Skin epidermis (tissue), 12 donors: ENCODE data around the gene ZNF79.

Experiments used
- H3K27ac ChIP-seq, 21 experiments: fragments of 200-600 bp; sonication (generic) in 11 of 21; one replicate each; pipeline ENCODE4 v1.5.0; 2020; ENCODE audit warnings: mild to moderate bottlenecking in 3 of 21, inconsistent platforms in 2 of 21, moderate library complexity in 2 of 21
- H3K4me3 ChIP-seq, 7 experiments: fragments of 200-600 bp; sonication (generic) in 2 of 7; one replicate each; pipeline ENCODE4 v1.5.0; 2020; ENCODE audit warnings: inconsistent platforms in 2 of 7, mild to moderate bottlenecking in 2 of 7, moderate library complexity in 1 of 7

ZNF79 gene

DNA sequence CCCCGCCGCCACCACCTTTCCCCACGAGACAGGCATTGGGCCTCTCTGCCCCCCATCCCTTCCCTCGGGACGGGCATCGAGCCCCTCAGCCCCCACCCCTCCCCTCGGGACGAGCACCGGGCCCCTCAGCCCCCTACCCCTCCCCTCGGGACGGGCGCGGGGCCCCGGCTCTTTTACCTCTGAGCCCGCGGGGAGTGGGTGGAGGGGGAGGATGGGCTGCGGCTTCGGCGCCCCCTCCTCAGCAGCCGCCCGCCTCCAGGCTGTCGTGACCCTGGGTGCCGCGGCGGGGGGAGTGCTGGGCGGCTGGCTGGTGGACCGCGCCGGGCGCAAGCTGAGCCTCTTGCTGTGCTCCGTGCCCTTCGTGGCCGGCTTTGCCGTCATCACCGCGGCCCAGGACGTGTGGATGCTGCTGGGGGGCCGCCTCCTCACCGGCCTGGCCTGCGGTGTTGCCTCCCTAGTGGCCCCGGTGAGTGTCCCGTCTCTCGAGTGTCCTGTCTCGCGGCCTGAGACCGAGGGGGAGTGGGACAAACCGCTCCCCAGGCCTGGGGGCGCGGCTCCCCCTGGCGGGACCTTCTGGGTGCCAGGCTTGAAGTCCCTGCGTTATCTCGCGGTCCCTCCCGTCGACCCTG lies 26.4 kb upstream of the ZNF79 start:
- Histone ChIP-seq H3K4me3 (peak overlapping the region; percentile 71 to 91 (median 86)), H3K27ac (peak overlapping the region; percentile 45 to 91 (median 77))

DNA sequence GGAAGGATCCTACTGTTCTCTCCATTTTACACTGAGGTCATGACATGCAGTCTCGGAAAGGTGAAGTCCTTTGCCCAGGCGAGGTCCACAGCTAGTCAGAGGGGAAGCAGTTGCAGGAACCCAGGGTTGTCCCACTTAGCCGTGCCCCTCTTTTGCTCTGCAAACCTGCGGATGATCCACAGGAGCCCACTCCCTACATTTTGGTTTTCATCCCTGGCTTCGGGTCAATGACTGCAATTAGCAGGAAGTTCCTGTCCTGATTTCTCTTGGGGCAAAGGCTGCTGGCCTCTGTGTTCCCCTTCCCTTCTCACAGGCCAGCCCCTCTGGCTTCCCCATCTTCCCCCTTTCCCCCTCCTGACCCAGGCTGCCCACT lies 25.9 kb upstream of the ZNF79 start:
- Histone ChIP-seq H3K4me3 (peak overlapping the region; percentile 71 to 91 (median 86)), H3K27ac (peak overlapping the region in 10 of 21 experiments; percentile 45 to 91 (median 81))

DNA sequence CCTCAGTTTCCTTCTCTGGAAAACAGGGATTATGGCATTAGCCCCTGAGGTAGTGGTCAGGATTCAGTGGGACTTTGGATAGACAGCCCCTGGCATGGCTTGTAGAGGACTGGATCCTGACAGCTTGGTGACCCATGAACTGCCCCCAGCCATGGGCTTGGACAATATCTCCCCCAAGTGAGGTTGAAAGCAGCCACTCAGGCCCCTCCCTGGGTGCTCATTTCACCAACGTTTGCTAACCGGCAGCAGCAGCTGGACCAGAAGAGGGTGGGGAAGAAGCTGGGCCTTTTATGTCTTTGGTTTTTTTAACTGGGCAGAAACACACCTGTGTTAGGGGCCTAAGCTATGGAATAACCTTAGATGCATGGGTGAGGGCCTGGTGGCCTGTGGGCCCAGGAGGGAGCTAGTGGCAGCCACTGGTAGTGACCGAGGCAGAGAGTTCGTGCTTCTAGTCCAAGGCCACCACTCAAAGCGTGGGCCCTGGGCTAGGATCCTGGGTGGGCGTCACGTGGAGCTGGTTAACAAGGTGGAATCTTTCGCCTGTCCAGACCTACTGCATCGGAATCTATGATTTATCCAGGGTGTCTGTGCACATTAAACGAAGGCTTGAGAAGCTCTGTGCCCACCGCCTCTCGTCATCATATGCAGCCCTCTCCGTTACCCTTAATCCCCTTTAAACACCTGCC lies 25.3 kb upstream of the ZNF79 start:
- Histone ChIP-seq H3K4me3 (peak overlapping the region in 2 of 7 experiments; percentile 83 to 91), H3K27ac (peak overlapping the region in 1 of 21 experiments; percentile 90)

DNA sequence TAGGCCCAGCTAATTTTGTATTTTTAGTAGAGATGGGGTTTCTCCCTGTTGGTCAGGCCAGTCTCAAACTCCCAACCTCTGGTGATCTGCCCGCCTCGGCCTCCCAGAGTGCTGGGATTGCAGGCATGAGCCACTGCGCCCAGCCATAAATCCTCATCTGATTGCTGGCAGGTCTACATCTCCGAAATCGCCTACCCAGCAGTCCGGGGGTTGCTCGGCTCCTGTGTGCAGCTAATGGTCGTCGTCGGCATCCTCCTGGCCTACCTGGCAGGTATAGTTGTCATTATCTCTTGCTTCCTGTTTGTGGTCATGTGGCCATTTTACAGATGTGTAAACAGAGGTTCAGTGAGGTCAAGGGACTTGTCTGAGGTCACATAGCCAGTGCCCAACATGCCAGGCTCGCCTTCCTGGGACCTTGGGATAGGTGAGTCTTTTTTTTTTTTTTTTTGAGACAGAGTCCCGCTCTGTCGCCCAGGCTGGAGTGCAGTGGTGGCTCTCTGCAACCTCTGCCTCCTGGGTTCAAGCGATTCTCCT lies 24.4 kb upstream of the ZNF79 start:
- H3K27ac ChIP-seq: no peak overlapping the region
- no peak overlapping the region for H3K4me3 ChIP-seq

DNA sequence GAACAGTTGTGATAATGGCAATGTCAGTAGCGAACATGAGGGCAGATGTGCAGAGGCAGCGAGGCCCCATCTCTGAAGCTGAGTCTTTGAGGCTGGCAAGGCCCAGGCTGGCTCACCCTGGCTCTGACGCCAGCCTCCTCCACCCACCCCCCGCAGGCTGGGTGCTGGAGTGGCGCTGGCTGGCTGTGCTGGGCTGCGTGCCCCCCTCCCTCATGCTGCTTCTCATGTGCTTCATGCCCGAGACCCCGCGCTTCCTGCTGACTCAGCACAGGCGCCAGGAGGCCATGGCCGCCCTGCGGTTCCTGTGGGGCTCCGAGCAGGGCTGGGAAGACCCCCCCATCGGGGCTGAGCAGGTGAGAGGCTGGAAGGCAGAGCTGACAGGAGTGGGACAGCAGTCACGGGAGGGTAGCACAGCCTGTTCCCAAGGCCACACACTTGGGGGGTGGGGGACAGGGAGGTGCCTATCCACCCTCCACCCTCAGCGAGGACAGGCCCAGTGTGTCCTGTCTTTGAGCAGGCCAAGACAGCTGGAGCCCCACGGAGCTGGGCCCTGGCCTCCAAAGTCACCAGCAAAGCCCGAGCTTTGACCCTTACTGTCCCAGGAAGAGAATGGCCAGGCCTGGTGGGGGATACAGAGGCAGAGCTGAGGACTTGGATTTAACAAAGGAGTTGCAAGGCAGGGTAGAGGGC lies 21.6 kb upstream of the ZNF79 start:
- Histone ChIP-seq H3K4me3 (no peak overlapping the region), H3K27ac (no peak overlapping the region)

DNA sequence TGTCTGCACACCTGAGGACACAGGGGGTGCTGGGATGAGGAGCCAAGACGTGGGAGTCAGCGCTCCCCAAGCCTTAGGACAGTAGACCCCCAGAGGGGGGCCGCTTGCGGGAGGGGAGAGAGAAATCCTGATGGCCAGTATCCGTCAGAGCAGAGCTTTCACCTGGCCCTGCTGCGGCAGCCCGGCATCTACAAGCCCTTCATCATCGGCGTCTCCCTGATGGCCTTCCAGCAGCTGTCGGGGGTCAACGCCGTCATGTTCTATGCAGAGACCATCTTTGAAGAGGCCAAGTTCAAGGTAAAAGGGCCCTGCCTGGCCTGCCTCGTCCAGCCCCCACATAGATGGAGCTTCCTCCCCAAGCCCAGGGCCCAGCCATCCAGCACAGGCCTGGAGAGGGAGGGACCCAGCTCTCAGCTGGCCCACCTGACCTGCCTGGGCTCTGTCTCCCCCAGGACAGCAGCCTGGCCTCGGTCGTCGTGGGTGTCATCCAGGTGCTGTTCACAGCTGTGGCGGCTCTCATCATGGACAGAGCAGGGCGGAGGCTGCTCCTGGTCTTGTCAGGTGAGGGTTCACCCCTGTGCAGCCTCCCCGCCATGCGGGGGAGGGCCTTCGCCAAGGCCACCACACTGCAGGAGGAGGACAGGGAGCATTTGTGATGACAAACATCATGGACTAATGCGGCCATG lies 20.5 kb upstream of the ZNF79 start:
- Histone ChIP-seq H3K4me3 (no peak overlapping the region), H3K27ac (no peak overlapping the region)

DNA sequence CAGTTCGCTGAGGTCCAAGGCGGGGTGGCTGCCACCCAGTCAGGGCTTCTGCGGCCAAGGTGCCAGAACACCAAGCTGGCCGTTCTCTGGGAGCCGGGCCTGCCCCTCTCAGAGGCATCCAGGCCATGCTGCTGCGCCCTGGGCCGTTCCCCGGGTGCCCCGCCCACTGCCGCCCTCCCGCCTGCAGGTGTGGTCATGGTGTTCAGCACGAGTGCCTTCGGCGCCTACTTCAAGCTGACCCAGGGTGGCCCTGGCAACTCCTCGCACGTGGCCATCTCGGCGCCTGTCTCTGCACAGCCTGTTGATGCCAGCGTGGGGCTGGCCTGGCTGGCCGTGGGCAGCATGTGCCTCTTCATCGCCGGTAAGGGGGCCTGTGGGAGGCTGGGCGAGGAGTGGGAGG lies 19.6 kb upstream of the ZNF79 start:
- Histone ChIP-seq H3K4me3 (no peak overlapping the region), H3K27ac (no peak overlapping the region)

DNA sequence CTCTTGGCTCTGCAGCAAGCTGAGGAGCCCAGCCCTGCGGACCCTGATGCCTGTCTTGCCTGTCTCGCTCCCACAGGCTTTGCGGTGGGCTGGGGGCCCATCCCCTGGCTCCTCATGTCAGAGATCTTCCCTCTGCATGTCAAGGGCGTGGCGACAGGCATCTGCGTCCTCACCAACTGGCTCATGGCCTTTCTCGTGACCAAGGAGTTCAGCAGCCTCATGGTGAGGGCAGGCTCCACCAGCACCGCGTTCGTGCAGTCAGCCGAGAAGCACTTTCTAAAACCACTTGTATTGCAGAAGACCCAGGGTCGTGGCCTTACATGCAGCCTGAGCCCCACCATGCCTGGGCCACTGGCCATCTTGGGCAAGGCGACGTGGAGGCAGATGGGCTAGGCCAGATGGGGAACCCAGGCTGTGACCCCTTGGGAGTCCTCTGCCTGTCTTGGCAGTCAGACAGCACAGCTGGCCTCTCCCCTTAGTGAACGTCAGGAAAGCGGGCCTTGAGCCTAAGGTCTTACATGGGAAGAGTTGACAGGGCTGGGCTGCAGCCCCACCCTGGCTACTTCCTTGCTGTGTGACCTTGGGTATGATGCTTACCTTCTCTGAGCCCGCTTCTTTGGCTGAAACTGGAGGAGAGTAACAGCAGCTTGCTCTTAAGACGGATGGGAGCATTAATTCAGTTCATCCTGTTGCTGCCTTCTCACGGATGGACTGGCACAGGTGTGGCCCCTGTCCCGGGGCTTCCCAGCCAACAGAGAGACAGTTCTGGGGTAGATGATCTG lies 18.6 kb upstream of the ZNF79 start:
- Histone ChIP-seq H3K4me3 (no peak overlapping the region), H3K27ac (no peak overlapping the region)

DNA sequence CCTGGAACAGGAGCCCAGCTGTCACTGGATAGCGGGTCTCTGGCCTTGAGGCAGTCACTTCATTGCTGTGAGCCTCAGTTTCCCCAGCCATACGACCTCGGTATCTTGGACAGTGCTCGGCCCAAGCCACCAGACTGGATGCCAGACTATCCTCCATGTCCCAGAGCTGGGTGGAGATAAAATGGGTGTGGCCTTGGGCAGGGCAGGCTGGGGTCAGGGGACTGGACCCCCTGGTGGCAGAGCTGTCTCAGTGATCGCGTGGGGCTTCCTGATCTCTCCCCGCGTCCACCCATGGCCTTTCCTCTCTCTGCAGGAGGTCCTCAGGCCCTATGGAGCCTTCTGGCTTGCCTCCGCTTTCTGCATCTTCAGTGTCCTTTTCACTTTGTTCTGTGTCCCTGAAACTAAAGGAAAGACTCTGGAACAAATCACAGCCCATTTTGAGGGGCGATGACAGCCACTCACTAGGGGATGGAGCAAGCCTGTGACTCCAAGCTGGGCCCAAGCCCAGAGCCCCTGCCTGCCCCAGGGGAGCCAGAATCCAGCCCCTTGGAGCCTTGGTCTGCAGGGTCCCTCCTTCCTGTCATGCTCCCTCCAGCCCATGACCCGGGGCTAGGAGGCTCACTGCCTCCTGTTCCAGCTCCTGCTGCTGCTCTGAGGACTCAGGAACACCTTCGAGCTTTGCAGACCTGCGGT lies 17.2 kb upstream of the ZNF79 start:
- no peak overlapping the region for H3K4me3 ChIP-seq
- no peak overlapping the region for H3K27ac ChIP-seq

DNA sequence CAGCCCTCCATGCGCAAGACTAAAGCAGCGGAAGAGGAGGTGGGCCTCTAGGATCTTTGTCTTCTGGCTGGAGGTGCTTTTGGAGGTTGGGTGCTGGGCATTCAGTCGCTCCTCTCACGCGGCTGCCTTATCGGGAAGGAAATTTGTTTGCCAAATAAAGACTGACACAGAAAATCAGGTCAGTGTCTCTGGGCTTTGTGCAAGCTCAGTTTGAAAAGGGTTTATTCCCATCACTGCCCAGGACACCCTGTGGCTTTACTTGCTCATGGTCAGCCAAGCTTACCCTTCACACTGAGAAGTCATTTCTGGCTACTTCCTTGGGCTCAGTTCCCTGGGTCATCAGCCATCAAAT lies 16.7 kb upstream of the ZNF79 start:
- no peak overlapping the region for H3K4me3 ChIP-seq
- H3K27ac ChIP-seq: no peak overlapping the region

DNA sequence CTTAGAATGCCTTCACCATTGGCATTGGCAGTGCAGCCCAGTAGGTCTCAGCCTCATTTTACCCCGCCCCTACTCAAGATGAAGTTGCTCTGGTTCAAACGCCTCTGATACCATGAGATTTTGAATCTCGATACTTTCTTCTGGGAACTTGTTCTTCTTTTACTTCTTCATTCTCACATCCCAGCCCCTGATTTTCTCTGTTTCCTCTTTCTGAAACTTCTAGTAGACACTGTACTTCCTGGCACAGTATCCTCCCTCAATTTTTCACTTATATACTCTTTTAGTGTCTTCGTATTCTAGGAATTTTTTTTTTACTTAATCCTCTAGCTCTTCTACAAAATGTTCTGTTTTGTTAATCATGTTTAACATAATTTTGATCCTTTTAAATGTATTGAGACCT lies 13.1 kb upstream of the ZNF79 start:
- Histone ChIP-seq H3K4me3 (no peak overlapping the region), H3K27ac (peak overlapping the region in 7 of 21 experiments; percentile 9 to 67 (median 28))

DNA sequence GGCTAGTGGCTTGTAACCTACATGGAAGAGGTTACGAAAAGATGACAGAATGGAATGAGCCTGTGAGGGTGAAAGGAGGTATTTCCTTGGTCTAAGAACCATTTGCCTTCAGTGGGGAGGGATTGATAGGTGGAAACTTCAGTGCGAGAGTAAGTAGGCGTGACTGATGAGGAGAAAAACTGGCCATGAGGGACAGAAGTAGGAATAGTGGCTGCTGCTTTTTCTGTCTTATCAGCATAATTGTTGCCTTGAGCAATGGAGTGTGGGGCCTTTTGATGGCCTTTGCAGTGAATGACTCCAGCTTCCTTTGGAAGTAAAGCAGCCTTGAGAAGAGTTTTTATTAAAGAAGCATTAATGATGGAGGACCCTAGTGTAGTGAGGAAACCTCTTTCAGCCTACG lies 9.0 kb upstream of the ZNF79 start:
- no peak overlapping the region for H3K27ac ChIP-seq

DNA sequence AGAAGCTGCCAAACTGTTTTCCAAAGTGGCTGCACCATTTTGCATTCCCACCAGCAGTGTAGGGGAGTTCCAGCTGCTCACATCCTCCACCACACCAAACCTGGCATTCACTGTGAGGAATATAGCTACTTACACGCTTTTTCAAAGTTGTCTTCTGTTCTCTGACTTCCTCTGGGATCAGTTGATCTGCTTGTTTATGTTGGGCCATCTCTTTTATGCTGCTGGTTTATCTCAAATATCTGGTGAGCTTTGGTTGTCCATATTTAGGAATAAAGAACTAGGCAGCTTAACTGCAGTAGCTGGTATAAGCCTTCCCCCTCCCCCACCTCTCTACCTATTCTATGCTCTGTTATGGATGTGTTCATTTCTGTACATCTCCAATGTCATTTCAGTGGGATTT lies 8.5 kb upstream of the ZNF79 start:
- no peak overlapping the region for H3K27ac ChIP-seq
- H3K4me3 ChIP-seq: no peak overlapping the region

More for the DNA sequence above, 9.0 kb upstream of the ZNF79 start:
- H3K4me3 ChIP-seq: no peak overlapping the region

DNA sequence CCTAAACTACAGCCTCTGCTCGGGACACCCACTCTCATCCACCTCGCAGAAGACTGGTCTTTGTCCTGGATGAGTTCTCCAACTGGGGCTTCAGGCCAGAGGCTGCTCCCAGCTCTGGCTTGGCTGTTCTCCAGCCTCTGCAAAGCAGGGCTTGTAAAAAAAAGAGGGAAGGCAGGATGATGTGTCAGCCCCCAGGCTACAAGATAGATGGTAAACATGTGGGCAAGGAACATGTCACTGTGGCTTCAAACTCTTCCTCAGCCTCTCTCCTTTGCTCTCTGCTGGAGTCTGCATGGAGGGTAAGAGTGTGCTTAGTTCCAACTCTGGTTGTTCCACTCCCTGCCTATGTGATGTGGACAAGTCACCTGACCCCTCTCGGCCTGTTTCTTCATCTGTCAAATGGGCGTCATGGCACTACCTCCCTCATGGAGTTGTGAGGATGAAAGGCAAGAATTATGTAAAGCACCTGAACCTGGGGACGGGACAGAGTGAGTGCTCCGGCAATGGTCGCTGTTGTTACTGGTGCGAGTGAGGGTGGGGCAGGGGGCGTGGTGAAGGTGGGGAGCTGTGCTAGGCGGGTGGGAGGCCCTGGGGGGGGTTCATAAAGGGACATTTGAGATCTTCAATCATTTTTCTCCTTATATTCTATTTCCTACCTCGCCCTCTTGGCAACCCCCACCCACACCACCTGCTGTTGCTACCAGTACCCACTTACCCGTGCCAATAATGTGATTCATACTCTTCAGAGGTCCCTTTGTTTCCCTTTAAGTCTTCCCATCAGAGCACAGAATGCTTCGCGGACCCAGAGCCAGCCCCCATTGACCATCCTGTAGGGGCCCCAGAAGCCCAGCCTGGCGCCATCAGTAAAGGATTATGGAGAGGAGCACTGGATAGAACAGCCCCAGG lies 6.8 kb upstream of the ZNF79 start:
- H3K27ac ChIP-seq: peak overlapping the region in 2 of 21 experiments; percentile 15 to 54
- H3K4me3 ChIP-seq: peak overlapping the region in 1 of 7 experiments; percentile 4

DNA sequence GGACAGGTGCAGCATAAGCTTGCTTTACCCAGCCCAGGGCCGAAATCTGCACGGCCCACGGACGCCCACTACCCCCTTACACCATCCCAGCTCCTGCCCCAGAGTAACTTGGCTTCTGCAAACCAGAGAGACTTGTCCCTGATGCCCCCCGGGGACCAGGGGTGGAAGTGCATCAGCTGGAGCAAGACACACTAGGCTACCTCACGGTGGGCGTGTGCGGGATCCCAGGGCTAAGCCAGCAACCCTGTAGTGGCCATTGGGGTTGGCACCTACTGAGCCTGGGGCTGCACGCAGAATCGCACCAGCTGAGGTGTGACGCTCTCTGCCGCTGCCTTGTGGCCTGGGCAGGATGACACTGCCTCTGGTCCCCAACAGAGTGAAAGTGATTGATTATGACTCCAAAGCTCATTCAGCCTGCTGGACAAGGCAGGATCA lies 6.1 kb upstream of the ZNF79 start:
- Histone ChIP-seq H3K27ac (peak overlapping the region in 3 of 21 experiments; percentile 15 to 54 (median 23)), H3K4me3 (peak overlapping the region in 1 of 7 experiments; percentile 34)

DNA sequence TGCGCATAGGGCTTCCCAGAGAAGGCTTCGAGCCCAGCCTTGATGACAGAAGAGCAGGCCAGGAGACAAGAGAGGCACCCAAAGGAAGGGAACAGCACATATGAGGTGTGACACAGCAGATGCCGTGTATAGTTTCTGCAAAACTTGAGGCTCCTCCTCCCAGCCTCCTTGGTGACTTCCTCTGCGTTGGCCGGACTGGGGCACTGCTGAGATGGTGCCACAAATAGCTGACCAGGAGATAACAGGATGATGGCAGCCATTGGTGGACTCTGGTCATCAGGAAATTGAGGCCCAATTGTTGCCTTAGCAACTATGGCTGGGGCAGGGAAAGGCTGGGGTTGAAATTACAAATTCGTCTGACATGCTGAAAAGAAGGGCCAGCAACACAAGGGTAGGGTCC lies 4.8 kb upstream of the ZNF79 start:
- H3K27ac ChIP-seq: peak overlapping the region in 2 of 21 experiments; percentile 4 to 15
- peak overlapping the region in 3 of 7 experiments; percentile 13 to 34 (median 13) for H3K4me3 ChIP-seq

DNA sequence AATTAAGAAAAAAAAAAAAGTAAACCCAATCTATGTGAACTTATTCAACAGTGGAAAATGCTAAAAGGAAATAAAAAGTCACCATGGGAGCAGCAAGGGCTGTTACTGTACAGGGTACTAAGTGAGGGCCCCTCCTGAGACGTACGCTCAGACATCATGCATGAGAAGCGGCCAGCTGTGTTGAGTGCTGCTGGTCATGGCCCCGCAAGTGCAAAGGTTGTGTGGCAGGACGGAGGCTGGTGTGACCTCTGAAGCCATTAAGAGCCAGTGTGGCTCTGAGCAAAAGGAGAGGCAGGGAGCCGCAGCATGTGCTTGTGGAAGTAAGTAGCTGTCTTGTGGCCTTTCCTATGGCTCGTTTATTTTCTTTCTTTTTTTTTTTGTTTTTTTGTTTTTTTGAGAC lies 3.1 kb upstream of the ZNF79 start:
- H3K4me3 ChIP-seq: no peak overlapping the region
- H3K27ac ChIP-seq: no peak overlapping the region
